IPS-NIHi11 (cell line): ENCODE data around the gene NRK.
A peak's percentile ranks its signal among the peaks of the same experiment; 100 is the strongest.
"Not testable (repeated sequence)": the region's sequence is repeated elsewhere in the genome, so short reads cannot be mapped to it uniquely, and the experiment has no call there.

Source experiments
- DNase-seq: peaks from one replicate; pipeline ENCODE4 v3.0.0; 2012; ENCODE audit warnings: mixed read lengths, low spot score

Gene NRK, protein sequence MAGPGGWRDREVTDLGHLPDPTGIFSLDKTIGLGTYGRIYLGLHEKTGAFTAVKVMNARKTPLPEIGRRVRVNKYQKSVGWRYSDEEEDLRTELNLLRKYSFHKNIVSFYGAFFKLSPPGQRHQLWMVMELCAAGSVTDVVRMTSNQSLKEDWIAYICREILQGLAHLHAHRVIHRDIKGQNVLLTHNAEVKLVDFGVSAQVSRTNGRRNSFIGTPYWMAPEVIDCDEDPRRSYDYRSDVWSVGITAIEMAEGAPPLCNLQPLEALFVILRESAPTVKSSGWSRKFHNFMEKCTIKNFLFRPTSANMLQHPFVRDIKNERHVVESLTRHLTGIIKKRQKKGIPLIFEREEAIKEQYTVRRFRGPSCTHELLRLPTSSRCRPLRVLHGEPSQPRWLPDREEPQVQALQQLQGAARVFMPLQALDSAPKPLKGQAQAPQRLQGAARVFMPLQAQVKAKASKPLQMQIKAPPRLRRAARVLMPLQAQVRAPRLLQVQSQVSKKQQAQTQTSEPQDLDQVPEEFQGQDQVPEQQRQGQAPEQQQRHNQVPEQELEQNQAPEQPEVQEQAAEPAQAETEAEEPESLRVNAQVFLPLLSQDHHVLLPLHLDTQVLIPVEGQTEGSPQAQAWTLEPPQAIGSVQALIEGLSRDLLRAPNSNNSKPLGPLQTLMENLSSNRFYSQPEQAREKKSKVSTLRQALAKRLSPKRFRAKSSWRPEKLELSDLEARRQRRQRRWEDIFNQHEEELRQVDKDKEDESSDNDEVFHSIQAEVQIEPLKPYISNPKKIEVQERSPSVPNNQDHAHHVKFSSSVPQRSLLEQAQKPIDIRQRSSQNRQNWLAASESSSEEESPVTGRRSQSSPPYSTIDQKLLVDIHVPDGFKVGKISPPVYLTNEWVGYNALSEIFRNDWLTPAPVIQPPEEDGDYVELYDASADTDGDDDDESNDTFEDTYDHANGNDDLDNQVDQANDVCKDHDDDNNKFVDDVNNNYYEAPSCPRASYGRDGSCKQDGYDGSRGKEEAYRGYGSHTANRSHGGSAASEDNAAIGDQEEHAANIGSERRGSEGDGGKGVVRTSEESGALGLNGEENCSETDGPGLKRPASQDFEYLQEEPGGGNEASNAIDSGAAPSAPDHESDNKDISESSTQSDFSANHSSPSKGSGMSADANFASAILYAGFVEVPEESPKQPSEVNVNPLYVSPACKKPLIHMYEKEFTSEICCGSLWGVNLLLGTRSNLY (N-terminal part only)

DNA sequence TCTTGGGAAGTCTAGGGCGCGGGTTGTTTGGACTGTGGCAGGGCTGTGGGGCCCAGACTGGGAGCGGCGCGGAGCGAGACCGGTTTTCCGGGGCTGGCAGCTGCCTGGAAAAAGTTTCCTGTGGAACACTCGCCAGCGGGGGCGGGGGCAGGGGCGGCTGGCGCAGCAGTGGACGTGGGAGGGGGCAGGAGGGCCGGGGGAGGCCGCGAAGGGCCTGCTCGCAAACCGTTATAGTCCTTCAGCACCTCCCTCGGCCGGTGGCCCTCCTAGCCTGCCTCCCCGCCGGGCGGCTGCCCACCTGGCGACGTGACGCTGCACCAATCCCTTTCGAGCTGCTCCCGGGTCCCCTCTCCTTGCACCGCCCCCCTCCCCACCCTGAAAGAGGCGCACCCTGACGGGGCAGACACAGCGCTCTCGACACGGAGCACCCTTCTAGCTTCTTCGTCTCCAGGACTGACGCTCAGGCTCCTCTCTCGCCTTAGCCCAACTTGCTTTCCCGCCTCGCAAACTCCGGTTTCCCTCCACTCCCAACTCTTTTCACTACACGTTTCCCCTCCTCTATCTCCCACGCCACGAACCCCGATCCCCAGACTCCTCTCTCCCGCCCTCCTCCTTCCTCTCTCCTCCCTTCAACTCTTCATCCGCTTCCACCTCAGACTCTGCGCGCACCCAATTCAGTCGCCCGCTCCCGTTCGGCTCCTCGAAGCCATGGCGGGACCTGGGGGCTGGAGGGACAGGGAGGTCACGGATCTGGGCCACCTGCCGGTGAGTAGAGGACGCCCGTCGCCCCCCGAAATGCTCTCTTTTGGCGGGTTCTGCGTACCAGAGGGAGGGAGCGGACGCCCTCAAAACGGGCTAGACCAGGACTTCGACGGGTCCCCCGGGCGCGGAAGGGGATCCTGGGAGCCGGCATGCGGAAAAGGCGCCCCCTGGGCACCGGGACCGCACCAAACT, at the start of gene NRK:
Gene NRK, plus strand, starts transcription at position 402 of the 954 bp plus-strand sequence. Its CDS starts 307 bp downstream, at position 709.
- peak; percentile 33 for DNase-seq

DNA sequence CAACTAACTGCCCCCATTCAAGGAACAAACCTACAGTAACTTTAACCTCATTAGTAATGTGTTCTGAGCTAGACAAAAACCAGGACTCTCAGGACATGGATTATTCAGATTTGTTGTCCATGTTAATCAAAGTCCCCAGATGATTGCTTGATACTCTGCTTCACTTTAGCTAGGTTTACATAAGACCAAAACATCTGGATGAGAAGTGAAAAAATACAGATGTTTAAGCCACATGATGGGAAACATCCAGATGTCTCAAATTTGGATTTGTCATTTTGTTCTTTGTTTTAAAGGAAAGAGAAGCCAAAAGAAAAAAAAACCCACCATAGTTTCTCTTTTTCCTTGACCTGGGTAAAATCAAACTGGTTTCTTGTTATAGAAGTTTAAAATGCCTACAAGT, 48.5 kb upstream of the NRK start:
- DNase-seq, result no peak

DNA sequence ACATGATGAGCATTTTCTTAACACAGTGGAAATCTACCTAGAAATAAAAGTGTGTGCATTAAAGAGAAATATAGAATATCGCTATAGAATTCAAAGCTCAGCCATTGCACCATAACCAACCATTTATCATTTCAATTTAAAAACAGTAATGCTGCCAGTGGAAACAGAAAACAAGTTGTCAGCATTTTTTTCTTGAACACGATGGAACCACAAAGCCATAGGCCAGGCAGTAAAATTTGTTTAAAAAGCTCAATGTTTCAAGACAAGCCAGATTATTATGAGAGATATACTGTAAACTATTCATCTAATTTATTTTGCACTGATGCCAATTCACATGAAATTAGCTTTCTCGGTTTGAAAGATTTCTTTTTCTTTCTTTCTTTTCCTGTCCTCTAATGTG, 46.7 kb upstream of the NRK start:
- DNase-seq, result no peak

DNA sequence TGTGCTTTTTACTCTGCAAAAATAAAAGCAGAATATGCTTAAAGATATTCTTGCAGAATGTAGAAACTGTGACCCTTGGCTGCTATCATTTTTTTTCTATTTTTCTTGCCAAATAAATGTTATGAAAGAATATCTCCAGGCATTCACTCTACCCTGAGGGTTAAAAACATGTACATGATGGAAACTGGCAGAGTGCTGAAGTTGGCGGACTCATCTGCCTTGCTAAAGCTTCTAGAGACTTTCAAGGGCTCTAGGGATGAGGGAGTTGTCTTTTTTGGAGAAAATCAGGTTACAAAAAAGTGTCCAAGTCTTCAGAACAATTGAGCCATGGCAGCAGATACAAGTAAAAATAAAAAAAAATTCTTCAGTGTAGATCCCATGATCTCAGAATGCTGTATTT, 40.5 kb upstream of the NRK start:
- no peak for DNase-seq

DNA sequence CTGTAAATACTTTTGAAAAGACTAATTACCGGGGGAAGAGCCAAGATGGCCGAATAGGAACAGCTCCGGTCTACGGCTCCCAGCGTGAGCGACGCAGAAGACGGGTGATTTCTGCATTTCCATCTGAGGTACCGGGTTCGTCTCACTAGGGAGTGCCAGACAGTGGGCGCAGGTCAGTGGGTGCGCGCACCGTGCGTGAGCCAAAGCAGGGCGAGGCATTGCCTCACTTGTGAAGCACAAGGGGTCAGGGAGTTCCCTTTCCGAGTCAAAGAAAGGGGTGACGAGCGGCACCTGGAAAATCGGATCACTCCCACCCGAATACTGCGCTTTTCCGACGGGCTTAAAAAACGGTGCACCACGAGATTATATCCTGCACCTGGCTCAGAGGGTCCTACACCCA, 25.5 kb upstream of the NRK start:
- not testable (repeated sequence) for DNase-seq

DNA sequence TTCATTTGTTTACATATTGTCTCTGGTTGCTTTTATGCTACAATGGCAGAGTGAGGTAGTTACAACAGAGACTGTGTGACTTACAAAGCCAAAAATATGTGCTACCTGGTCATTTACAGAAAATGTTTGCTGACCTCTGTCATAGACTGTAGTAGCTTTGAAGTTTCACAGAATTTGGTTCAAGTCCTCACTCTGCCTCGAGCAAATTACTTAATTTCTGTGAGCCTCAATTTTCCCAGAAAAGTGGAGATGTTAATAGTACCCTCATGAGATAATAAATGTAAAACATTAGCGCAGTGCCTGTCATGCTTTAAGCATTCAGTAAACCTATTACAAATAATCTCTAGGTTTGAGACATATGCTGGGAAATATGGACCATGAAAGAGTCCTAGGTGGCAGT, 18.4 kb upstream of the NRK start:
- no peak for DNase-seq

DNA sequence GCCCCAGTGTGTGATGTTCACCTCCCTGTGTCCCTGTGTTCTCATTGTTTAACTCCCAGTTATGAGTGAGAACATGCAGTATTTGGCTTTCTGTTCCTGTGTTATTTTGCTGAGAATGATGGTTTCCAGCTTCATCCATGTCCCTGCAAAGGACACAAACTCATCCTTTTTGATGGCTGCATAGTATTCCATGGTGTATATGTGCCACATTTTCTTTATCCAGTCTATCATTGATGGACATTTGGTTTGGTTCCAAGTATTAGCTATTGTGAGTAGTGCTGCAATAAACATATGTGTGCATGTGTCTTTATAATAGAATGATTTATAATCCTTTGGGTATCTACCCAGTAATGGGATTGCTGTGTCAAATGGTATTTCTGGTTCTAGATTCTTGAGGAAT, 16.7 kb upstream of the NRK start:
- not testable (repeated sequence) for DNase-seq

DNA sequence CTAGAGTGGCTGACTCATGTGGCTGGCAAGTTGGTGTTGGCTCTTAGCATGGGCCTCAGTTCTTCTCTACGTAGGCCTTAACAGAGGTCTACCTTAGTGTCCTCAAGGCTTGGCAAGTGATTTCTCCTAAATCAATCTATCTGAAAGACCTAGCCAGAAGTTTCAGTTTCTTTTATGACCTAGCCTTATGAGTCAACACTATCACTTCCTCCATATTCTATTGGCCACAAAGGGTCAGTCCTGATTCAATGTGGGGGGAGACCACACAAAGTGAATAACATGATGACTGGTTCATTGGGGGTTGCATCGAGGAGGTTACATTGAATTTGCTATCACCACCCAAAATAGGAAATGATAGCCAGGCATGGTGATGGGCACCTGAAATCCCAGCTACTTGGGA, 5.8 kb upstream of the NRK start:
- DNase-seq, result no peak

DNA sequence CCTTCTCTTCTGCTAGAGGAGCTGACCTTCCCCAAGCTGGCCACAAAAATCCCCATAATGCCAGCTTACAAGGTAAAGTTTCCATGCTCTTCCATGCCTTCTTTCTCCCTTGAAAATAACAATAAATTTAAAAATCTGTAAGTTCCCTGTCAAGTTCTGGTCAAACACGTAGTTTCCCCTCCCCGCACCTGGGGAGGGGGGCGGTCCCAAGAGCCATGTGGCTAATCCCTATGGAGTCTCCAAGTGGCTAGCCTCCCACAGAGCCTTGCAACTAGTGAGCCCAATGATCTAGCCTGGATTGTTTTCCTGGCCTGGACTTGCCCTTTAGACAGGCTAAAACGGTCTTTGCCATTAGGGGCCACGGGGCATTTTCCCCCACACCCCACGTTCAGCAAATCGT, 2.1 kb upstream of the NRK start:
- peak; percentile 37 for DNase-seq

DNA sequence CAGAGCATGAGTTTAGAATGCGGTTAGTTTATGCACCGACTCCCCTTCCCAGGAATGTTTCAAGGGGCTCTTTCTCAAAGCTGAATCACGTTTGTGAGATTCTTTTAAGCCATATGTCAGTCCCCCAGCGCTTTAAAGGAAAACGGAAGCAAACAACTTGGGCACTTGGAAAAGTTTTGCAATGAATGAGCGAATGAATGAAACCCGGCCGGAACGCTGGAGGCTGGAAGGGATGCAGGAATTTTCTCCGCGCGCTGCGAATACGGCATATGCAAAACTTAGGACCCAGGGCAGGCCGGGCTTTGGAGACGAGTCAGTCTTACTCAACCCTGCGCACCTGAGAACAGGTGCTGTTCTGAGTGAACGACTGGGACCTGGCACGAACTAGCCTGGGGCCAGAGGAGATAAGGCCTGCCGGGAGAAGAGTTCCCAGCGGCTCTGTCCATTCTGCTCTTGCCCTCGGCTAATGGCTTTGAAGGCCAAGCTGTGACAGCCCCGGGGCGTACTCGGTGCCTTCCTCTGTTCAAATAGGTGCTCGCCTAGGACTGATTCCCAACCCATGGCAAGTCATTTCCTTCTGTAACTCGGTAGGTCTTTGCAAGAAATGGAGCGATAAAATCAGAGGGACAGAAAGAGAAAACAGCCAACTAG, 743 bp upstream of the NRK start:
- peak; percentile 41 for DNase-seq

DNA sequence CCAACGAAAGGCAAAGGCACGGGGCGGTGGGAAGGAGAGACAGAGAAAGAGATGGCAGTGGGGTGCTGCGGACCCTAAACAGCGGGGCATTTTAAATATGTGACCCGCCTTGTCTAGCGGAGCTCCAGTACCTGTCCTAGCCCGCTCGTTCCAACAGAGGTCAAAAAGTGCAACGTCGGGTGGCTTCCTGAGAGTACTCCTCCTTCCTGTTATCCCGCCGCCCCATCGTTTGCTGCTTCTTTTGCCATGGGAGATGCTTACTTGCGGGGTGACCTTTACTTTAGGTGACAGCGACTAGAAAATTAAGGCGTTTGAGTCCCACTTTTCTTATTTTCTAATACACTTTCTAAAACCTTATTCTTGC, 735 bp downstream of the NRK start:
- DNase-seq, result peak; percentile 7

DNA sequence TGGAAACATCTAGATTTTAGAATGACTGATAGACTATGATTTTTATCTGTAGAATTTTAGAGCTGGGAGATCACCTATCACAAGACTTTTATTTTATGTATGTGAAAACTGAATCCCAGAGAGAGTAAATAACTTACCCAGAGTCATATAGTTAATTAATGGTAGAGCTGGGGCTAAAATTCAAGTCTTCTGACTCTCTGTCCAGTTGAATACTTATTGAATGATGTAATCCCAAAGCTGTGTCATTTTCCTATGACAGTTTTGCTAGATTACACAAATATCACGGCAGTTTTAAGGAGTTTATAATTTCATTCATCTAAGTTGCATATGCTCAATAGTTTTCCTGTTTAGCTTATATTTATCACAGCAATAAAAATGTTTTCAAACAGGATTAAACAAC, 6.7 kb downstream of the NRK start:
- no peak for DNase-seq

DNA sequence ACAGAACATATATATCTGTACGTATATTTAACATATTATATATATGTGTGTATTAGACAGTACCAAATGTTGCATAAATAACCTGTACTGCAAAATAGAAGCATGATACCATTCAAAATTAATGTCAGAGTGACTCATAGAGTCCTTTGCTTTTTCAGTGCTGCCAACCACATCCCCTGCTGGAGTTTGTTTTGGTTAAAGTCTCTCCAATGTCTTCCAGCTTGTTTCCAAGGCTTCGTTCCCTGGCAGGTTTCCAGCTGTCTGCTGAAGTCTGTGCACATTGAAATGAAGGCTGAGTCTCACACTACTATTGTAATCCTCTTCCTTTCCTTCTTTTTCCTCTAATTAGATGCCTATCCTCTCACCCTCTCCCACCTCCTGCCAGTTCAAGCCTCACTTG, 14.9 kb downstream of the NRK start:
- no peak for DNase-seq

DNA sequence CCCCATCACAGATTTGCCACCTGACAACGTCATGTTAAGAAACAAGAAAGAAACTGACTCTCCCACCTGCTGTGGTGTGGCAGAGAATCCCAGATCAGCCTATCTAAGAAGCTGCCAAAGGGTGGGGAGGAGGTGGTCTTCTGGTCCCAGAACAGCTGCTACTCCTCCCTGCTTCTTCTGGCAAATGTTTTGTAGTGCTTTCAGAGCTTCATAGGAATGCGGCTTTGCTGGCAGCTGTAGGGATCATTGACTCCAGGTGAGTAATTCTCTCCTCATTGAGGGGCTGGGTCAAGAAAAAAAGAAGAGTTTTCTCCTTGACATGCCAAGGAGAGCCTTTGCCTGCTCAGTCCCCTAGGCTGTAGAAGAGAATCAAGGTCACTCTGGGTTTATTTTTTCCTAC, 23.3 kb downstream of the NRK start:
- DNase-seq, result no peak

DNA sequence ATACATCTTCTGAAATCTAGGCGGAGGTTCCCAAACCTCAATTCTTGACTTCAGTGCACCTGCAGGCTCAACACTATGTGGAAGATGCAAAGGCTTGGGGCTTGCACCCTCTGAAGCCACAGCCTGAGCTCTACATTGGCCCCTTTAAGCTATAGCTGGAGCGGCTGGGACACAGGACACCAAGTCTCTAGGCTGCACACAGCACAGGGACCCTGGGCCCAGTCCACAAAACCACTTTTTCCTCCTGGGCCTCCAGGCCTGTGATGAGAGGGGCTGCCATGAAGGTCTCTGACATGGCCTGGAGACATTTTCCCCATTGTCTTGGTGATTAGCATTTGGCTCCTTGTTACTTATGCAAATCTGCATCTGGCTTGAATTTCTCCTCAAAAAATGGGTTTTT, 27.8 kb downstream of the NRK start:
- DNase-seq, result not testable (repeated sequence)

DNA sequence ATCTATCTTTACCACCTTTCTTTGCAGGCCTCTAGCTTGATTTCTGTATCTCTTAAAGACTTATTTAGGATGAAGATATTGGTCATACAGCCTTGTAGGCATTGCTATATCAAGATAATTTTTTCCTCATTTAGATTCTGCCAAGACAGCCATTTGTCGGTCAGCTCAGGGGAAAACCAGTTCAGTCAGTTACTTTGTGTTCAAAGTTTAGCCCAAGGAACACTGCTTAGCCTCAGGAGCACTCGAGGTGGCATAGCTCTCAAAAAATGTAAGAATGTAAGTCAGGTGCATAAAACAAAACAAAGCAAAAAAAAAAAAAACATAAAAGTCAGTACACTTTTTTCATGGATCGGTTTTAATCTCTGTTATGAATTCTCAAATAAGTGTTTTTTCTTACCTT, 43.4 kb downstream of the NRK start:
- DNase-seq, result no peak

DNA sequence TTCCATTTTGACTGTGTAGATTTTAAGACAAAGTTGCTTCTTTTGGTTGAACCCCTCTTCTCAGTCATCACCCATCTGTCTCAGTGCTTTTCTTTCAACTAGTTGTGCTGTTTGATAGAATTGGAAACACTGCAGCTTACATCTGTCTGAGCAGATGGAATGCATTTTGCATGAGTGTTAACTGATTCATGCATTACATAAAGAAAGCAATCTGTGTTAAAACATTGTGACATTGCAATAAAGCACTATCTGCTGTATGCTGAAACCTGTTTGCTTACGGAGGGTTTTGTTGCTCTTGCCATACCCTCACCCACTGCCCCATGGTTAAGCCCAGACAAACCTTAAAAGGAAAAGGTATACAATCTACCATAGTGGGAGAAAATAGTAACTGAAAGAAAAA, 47.4 kb downstream of the NRK start:
- no peak for DNase-seq

DNA sequence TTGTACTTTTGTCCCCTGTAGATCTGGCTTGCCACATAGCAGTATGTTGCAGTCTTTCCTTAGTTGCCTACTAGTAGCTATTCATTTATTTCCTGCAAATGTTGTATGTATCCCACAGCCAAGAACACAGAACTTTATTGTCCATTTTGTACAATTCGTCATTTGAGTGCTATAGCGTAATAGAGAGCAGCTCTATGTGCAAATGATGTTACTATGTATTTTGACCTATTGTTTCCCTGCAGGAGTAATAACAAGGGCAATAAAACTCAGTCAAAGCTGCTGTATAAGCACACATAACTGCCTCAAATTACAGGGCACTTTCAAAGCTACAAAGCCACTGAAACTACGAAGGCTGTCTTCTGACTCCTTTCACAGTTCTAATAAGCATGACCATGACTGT, 48.1 kb downstream of the NRK start:
- no peak for DNase-seq

DNA sequence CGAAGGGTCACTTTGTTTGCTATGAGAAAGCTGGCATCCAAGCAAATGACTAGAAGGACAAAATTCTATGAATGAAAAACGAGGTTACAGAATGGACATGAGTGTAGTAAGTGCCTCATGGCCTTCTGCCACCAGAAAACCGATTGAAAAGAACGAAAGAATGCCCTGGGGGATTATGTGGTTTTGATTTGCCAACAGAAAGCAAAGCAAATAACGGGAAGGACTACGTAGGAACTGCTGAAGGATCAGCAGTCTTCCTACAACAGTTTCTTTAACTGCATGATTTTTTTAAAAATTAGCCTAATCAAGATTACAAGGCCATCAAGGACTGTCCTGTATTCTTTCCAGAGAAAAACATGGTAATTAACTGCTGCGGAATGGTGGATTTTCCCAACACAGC, 50.6 kb downstream of the NRK start:
- DNase-seq, result no peak

DNA sequence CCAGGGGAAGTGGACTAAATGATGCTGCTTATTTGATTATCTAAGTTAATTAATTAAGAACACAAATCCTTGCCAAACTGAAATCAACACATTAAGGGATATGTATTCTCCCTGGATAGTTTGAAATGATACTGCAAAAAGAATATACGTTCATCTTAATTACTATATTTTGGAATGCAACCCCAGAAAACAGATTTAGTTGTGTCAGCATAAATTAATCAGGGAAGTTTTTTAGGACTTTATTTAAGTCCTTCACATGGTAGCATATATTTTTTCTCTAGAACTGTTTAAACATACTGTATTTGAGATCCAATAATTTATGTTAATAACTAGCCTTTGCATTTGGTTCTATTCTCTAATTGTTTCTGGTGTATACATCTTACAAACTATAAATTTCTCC, 52.5 kb downstream of the NRK start:
- DNase-seq, result no peak

DNA sequence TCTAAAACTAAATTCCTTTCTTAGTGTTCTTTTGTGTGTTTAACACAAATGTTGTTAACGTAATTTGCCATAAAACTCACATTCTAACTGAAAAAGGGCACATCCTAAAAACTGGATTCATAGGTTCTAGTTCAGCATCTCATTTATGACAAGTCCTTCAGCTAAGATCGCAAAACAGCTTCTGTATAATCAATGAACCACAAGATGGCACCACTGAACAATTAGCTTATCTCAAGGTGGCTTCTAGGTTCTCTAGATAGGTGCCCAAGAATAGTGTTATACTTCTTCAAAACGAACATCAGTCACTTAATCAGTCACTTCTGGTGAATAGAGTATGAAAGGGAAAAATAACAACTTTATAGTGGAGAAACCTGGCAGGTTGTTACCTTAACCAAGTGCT, 54.3 kb downstream of the NRK start:
- DNase-seq, result peak; percentile 3
